ENCODE measurements around the gene DFFA. TPM values are rescaled to one million over a fixed set of nuclear protein-coding genes. Genes with fewer than 3 reads are reported as not detected.

Gene DFFA
- total and polyA plus RNA-seq, 2 donors (not counting 3 experiments of a cell fraction or from before 2014, with no cell fraction given): 30.0 to 44.5 TPM

DNA sequence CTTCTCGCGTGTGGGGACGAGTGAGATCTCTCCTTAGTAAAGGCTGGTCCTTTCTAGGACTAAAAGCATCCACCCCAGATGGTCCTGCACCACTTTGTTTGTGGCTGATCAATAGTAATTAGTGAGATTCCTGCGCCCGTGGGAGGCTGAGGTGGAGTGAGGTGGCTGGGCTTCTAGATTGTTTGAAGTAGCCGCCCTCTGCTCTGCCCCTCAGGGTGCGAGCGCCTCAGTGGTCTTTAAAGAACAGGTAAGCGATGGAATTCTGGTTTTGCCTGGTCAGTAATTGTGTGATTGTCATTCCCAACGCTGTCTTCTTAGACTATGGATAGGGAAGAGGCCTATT, 23.1 kb upstream of the DFFA start:
- TF ChIP-seq GATA2 (IDR thresholded peaks at IDR 0.05; ENCODE audit: insufficient read depth, insufficient read length, low read depth, low read length) (no peak), POLR2AphosphoS5 (IDR thresholded peaks at IDR 0.05; ENCODE audit: insufficient read depth, low read depth, low read length) (no peak), MYC (IDR thresholded peaks at IDR 0.05; ENCODE audit: low read depth, low read length) (no peak), FOS (IDR thresholded peaks at IDR 0.05; ENCODE audit: borderline replicate concordance, insufficient read depth, low read length) (no peak), CTCF (IDR thresholded peaks at IDR 0.05; ENCODE audit: extremely low read depth in 1 of 2, insufficient read depth in 1 of 2, low read depth in 1 of 2, low read length in 2 of 2) (no peak), POLR2A (IDR thresholded peaks at IDR 0.05; ENCODE audit: low read depth, low read length) (no peak), MAX (IDR thresholded peaks at IDR 0.05; ENCODE audit: insufficient read depth, insufficient read length) (no peak), EZH2 (IDR thresholded peaks at IDR 0.05; ENCODE audit: borderline replicate concordance, low read depth, low read length, severe bottlenecking) (no peak), JUN (IDR thresholded peaks at IDR 0.05; ENCODE audit: borderline replicate concordance, insufficient read depth, insufficient read length, low read depth) (no peak)
- intact Hi-C loops (cut with micrococcal nuclease): loop anchor here (1.0 kb wide), 2 partner anchors 372 to 447 kb away; no protein-coding TSS in a partner anchor
- no peak overlapping the region for H3K4me3 ChIP-seq (replicated peaks in 1 of 3; ENCODE audit: insufficient read depth in 1 of 3, low read depth in 1 of 3, low read length in 3 of 3)
- no peaks in the 10 kb centered on the region for H3K9me1 ChIP-seq (replicated peaks; ENCODE audit: control insufficient read depth, extremely low read depth, insufficient read depth, low read length)
- H3K27ac ChIP-seq (ENCODE audit: insufficient read depth, low read depth, low read length): no peak overlapping the region
- peaks cover 27% of the 10 kb centered on the region for H3K79me2 ChIP-seq (ENCODE audit: control insufficient read depth, insufficient read depth, low read length)
- no TSS peak for BruUV-seq (replicated peaks)
- H3K9me3 ChIP-seq (replicated peaks; ENCODE audit: control insufficient read depth, insufficient read depth, low read length): no peaks in the 10 kb centered on the region
- no peak overlapping the region for H3K9ac ChIP-seq (replicated peaks; ENCODE audit: extremely low read depth, insufficient read depth, low read length)
- dilution Hi-C loops (cut with MboI; ENCODE audit: extremely low pct_ligation_motif_present, low sequenced_read_pairs): no loop called here
- no peaks in the 10 kb centered on the region for H3K27me3 ChIP-seq (ENCODE audit: control insufficient read depth in 2 of 2, insufficient read depth in 2 of 2, low read length in 2 of 2)
- ChIA-PET POLR2A (no interaction called here), CTCF (interaction anchor here (0.6 to 3.6 kb wide), 26 partner anchors 8 to 542 kb away, joined by 3 to 123 read pairs (median 9); partner anchors contain the start of gene CENPS)
- H4K20me1 ChIP-seq (replicated peaks; ENCODE audit: control insufficient read depth, extremely low read depth, insufficient read depth, low read length): no peaks in the 10 kb centered on the region
- FAIRE-seq: no peak
- H2AFZ ChIP-seq (ENCODE audit: low read depth, low read length): no peak overlapping the region
- peaks cover 5% of the 10 kb centered on the region for H3K4me1 ChIP-seq (ENCODE audit: control insufficient read depth, extremely low read depth, insufficient read depth, low read length)
- peaks cover 0 to 3% of the 10 kb centered on the region in 2 experiments for H3K36me3 ChIP-seq (ENCODE audit: control insufficient read depth in 2 of 2, extremely low read depth in 1 of 2, insufficient read depth in 2 of 2, low read length in 2 of 2)
- DNase-seq (ENCODE audit: low read depth, low spot score): no peak
- H3K4me2 ChIP-seq (ENCODE audit: insufficient read depth, low read length): no peak overlapping the region
